CD8-positive, alpha-beta memory T cell (primary cell): ENCODE results near the gene KIR3DL1. TPM values are rescaled to one million over a fixed set of nuclear protein-coding genes. Genes with fewer than 3 reads are reported as not detected.
"Not testable (repeated sequence)": the region's sequence is repeated elsewhere in the genome, so short reads cannot be mapped to it uniquely, and the experiment has no call there.

ENCODE experiments used
- CTCF ChIA-PET: fragments of 350-600 bp; sonication (Branson Sonifier 250); formaldehyde crosslinking; loops from one replicate; lab custom pipeline; 2021; ENCODE audit warnings: antibody characterized with exemption; lab: Charles Lee
- POLR2A ChIA-PET: fragments of 350-600 bp; sonication (Branson Sonifier 250); formaldehyde crosslinking; loops from one replicate; lab custom pipeline; 2021; ENCODE audit warnings: antibody characterized with exemption; lab: Charles Lee
- DNase-seq, 5 donors: peaks; one replicate each; pipeline versions ENCODE4 v3.0.0 to v3.0.0-alpha.2; 2020 to 2022; ENCODE audit warnings: mixed read lengths in 1 of 5
- H3K27ac ChIP-seq: one replicate; pipeline ENCODE4 v1.7.0; 2013; ENCODE audit warnings: low read depth, mild to moderate bottlenecking, low read length, moderate library complexity
- H3K27me3 ChIP-seq: 2 replicates; pipeline ENCODE4 v1.7.0; 2013; ENCODE audit warnings: low read length, mild to moderate bottlenecking; ENCODE audit not compliant: insufficient read depth, poor library complexity, severe bottlenecking
- H3K36me3 ChIP-seq: 2 replicates; pipeline ENCODE4 v1.7.0; 2013; ENCODE audit warnings: mild to moderate bottlenecking, low read length, moderate library complexity; ENCODE audit not compliant: insufficient read depth
- H3K4me1 ChIP-seq: 2 replicates; pipeline ENCODE4 v1.7.0; 2013; ENCODE audit warnings: mild to moderate bottlenecking, low read length, moderate library complexity; ENCODE audit not compliant: insufficient read depth
- H3K4me3 ChIP-seq: 2 replicates; pipeline ENCODE4 v1.7.0; 2013; ENCODE audit warnings: mild to moderate bottlenecking, low read length
- H3K9me3 ChIP-seq: 2 replicates; pipeline ENCODE4 v1.7.0; 2013; ENCODE audit warnings: mild to moderate bottlenecking, low read length
- H3K27ac Mint-ChIP-seq, 8 donors: one replicate each; pipeline ENCODE4 v1.8.0; 2020 to 2021; ENCODE audit warnings: mixed read lengths in 8 of 8, mild to moderate bottlenecking in 6 of 8, inconsistent platforms in 3 of 8, moderate library complexity in 3 of 8
- H3K27me3 Mint-ChIP-seq, 2 donors: one replicate each; pipeline ENCODE4 v1.8.0; 2020 to 2021; ENCODE audit warnings: mixed read lengths in 2 of 2, mild to moderate bottlenecking in 1 of 2, moderate library complexity in 1 of 2
- H3K36me3 Mint-ChIP-seq, 3 donors: one replicate each; pipeline ENCODE4 v1.8.0; 2020 to 2021; ENCODE audit warnings: mixed read lengths in 3 of 3, inconsistent platforms in 1 of 3, mild to moderate bottlenecking in 1 of 3
- H3K4me1 Mint-ChIP-seq, 3 donors: one replicate each; pipeline ENCODE4 v1.8.0; 2020 to 2021; ENCODE audit warnings: mixed read lengths in 3 of 3, inconsistent platforms in 1 of 3, mild to moderate bottlenecking in 1 of 3
- H3K4me3 Mint-ChIP-seq, 7 donors: one replicate each; pipeline ENCODE4 v1.8.0; 2020 to 2021; ENCODE audit warnings: mixed read lengths in 7 of 7, mild to moderate bottlenecking in 6 of 7, moderate library complexity in 4 of 7, inconsistent platforms in 2 of 7
- H3K9me3 Mint-ChIP-seq, 5 donors: one replicate each; pipeline ENCODE4 v1.8.0; 2020 to 2022; ENCODE audit warnings: mixed read lengths in 5 of 5, mild to moderate bottlenecking in 3 of 5, moderate library complexity in 2 of 5, inconsistent platforms in 1 of 5
- polyA plus RNA-seq: library from polyadenylated mRNA; unstranded; fragments of 300-500 nt; fragmentation: Illumina TruSeq; gene quantifications from one replicate; pipeline ENCODE4 v1.2.3, GENCODE V29; 2021
- total RNA-seq, 2 experiments: library from RNA; stranded (reverse); gene quantifications; one replicate each; pipeline ENCODE4 v1.2.3, GENCODE V29; 2021

The KIR3DL1 gene
- total and polyA plus RNA-seq, 3 experiments from 2014 or later: 0.11 to 11.9 (median 0.28) TPM

DNA sequence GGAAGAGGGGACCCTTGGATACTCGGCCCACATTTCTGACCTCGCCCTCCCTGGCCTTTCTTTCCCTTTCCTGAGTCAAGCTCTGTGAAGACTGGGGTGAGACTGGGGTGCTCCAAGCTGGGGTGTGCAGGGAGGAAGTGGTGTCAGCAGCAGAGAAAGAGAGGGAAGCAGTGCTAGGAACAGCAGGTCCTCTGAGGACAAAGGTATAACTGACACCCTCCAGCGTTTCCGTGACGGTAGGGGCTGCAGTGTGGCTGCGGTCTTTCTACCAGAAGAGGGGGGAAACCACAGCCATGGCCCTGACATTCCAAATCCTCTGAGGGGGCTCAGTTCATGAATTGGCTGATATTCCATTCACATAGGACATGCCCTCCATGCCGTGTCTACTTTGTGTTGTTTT is 35.1 kb downstream of the KIR3DL1 start:
- DNase-seq: no peak
- CTCF ChIA-PET: no interaction called here
- Mint-ChIP-seq H3K9me3 (peaks cover 0 to 6% (median 4%) of the 10 kb centered on the region in 5 donors), H3K4me1 (no peaks in the 10 kb centered on the region), H3K4me3 (peak overlapping the region in 1 of 7 donors; percentile 19), H3K27ac (peak overlapping the region in 1 of 8 donors; percentile 59), H3K27me3 (peaks cover 12 to 13% of the 10 kb centered on the region in 2 donors), H3K36me3 (no peaks in the 10 kb centered on the region)
- Histone ChIP-seq H3K4me1 (no peaks in the 10 kb centered on the region), H3K4me3 (no peak overlapping the region), H3K36me3 (no peaks in the 10 kb centered on the region), H3K27ac (no peak overlapping the region), H3K9me3 (no peaks in the 10 kb centered on the region), H3K27me3 (no peaks in the 10 kb centered on the region)
- POLR2A ChIA-PET: no interaction called here

DNA sequence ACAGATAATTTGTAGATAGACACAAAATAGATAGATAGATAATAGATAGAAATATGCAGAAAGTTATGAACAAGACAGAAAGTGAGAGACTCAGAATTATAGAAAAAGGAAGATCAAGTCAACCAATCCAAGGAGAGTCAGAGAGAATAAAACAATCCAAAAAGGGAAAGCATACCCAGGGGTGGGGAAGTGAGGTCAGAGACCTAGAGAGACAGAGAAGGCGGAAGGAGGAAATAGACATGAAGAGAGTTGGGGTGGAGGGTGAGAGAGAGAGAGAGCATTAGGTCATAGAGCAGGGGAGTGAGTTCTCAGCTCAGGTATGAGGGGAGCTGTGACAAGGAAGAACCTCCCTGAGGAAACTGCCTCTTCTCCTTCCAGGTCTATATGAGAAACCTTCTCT is 39.0 kb downstream of the KIR3DL1 start:
- DNase-seq, H3K36me3 ChIP-seq, H3K27ac Mint-ChIP-seq, H3K4me3 ChIP-seq, H3K9me3 ChIP-seq, H3K4me1 Mint-ChIP-seq, H3K4me3 Mint-ChIP-seq, H3K27ac ChIP-seq, H3K27me3 ChIP-seq, CTCF ChIA-PET, H3K4me1 ChIP-seq, POLR2A ChIA-PET, H3K36me3 Mint-ChIP-seq, H3K9me3 Mint-ChIP-seq: not testable (repeated sequence)
- H3K27me3 Mint-ChIP-seq: peaks cover 13 to 20% of the 10 kb centered on the region in 2 donors

DNA sequence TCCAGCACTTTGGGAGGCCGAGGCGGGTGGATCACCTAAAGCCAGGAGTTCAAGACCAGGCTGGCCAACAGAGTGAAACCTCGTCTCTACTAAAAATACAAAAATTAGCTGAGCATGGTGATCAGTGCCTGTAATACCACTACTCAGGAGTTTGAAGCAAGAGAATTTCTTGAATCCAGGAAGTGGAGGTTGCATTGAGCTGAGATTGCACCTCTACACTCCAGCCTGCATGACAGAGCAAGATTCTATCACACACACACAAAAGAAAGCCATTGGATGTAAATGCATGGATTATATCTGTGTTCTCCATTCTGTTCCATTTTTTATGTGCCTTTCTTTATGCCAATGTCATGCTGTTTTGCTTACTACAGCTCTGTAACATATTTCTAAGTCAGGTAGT is 42.2 kb downstream of the KIR3DL1 start:
- Mint-ChIP-seq H3K9me3 (peaks cover 0 to 12% (median 4%) of the 10 kb centered on the region in 5 donors), H3K27me3 (peaks cover 9 to 22% of the 10 kb centered on the region in 2 donors)
- H3K4me3 ChIP-seq, H3K4me1 Mint-ChIP-seq, H3K27ac Mint-ChIP-seq, DNase-seq, POLR2A ChIA-PET, H3K27ac ChIP-seq, H3K36me3 ChIP-seq, H3K36me3 Mint-ChIP-seq, H3K4me3 Mint-ChIP-seq, H3K4me1 ChIP-seq, H3K27me3 ChIP-seq, CTCF ChIA-PET, H3K9me3 ChIP-seq: not testable (repeated sequence)

DNA sequence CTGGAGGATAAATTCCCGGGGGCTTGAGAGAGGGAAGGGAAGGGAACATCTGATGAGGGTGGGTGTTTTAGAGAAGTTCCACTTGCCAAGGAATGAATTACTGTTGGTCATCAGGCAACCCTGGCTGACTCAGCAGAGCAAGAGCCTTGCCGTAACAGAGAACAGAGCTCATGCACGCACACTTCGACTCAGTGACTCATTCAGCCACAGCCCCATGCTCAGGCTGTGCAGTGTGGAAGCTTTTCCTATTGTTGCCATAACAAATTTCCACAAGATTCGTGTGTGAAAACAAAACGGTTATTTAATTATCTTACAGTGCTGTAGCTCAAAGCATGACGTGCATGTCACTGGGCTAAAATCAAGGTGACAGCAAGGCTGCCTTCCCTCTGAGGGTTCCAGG is 43.2 kb downstream of the KIR3DL1 start:
- H3K4me3 ChIP-seq, H3K4me1 ChIP-seq, H3K27ac ChIP-seq, H3K4me1 Mint-ChIP-seq, H3K9me3 ChIP-seq, H3K4me3 Mint-ChIP-seq, H3K27me3 ChIP-seq, H3K36me3 ChIP-seq, CTCF ChIA-PET, H3K36me3 Mint-ChIP-seq, DNase-seq, H3K27ac Mint-ChIP-seq, POLR2A ChIA-PET: not testable (repeated sequence)
- Mint-ChIP-seq H3K9me3 (peaks cover 0 to 12% (median 4%) of the 10 kb centered on the region in 5 donors), H3K27me3 (peaks cover 9 to 21% of the 10 kb centered on the region in 2 donors)

DNA sequence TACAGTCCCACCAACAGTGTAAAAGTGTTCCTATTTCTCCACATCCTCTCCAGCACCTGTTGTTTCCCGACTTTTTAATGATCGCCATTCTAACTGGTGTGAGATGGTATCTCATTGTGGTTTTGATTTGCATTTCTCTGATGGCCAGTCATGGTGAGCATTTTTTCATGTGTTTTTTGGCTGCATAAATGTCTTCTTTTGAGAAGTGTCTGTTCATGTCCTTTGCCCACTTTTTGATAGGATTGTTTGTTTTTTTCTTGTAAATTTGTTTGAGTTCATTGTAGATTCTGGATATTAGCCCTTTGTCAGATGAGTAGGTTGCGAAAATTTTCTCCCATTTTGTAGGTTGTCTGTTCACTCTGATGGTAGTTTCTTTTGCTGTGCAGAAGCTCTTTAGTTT is 47.2 kb downstream of the KIR3DL1 start:
- H3K27me3 ChIP-seq, H3K4me1 ChIP-seq, POLR2A ChIA-PET, H3K4me1 Mint-ChIP-seq, H3K27ac ChIP-seq, DNase-seq, CTCF ChIA-PET, H3K36me3 ChIP-seq, H3K4me3 ChIP-seq, H3K36me3 Mint-ChIP-seq, H3K9me3 ChIP-seq, H3K4me3 Mint-ChIP-seq, H3K27ac Mint-ChIP-seq: not testable (repeated sequence)
- Mint-ChIP-seq H3K9me3 (peaks cover 0 to 16% (median 10%) of the 10 kb centered on the region in 5 donors), H3K27me3 (peaks cover 13 to 36% of the 10 kb centered on the region in 2 donors)

GRCh38 chr19:54871696-54872095 is 55.4 kb downstream of the KIR3DL1 start:
- no peak overlapping the region for H3K4me3 ChIP-seq
- no peak overlapping the region for H3K27ac ChIP-seq
- Mint-ChIP-seq H3K4me3 (no peak overlapping the region), H3K9me3 (peaks cover 0 to 8% (median 4%) of the 10 kb centered on the region in 5 donors), H3K36me3 (peaks cover 0 to 2% (median 0%) of the 10 kb centered on the region in 3 donors), H3K27ac (no peak overlapping the region), H3K27me3 (peaks cover 4 to 17% of the 10 kb centered on the region in 2 donors), H3K4me1 (no peaks in the 10 kb centered on the region)
- H3K27me3 ChIP-seq: no peaks in the 10 kb centered on the region
- DNase-seq: no peak
- H3K4me1 ChIP-seq: no peaks in the 10 kb centered on the region
- no peaks in the 10 kb centered on the region for H3K9me3 ChIP-seq
- H3K36me3 ChIP-seq: no peaks in the 10 kb centered on the region
- ChIA-PET CTCF (no interaction called here), POLR2A (no interaction called here)

DNA sequence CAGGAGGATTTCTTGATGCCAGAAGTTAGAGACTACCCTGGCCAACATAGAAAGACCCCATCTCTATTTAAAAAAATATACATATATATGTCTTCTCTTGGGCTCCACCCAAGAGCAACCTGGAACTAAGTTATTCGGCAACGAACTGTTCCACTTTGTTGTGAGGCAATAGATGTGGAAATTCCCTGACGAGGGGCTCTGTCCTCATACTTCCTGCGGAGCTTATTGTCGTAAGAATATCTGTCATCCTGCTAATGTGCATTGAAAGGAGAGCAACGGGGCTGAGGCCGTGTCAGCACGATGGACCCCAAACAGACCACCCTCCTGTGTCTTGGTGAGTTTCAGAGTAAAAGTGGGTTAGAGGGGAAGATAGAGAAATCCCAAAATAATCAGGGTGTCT is 57.7 kb downstream of the KIR3DL1 start, which contains the start of gene FCAR:
Gene FCAR (plus strand): TSS at position 246 of the 400 bp plus-strand sequence. CDS start 55 bp downstream, at position 301.
- Mint-ChIP-seq H3K4me1 (no peaks in the 10 kb centered on the region), H3K36me3 (no peaks in the 10 kb centered on the region), H3K9me3 (no peaks in the 10 kb centered on the region), H3K27me3 (peaks cover under 1 to 9% of the 10 kb centered on the region in 2 donors), H3K4me3 (no peak within 1 kb of the TSS), H3K27ac (no peak within 1 kb of the TSS)
- Histone ChIP-seq H3K9me3 (no peaks in the 10 kb centered on the region), H3K4me3 (no peak within 1 kb of the TSS), H3K36me3 (no peaks in the 10 kb centered on the region), H3K4me1 (no peaks in the 10 kb centered on the region), H3K27me3 (no peaks in the 10 kb centered on the region), H3K27ac (no peak within 1 kb of the TSS)
- DNase-seq: no peak
- ChIA-PET CTCF (no interaction called here), POLR2A (no interaction called here)

GRCh38 chr19:54875506-54875905 is 59.2 kb downstream of the KIR3DL1 start:
- Mint-ChIP-seq H3K4me3 (no peak overlapping the region), H3K27me3 (peaks cover 4 to 16% of the 10 kb centered on the region in 2 donors), H3K27ac (no peak overlapping the region), H3K9me3 (no peaks in the 10 kb centered on the region), H3K4me1 (no peaks in the 10 kb centered on the region), H3K36me3 (no peaks in the 10 kb centered on the region)
- H3K4me1 ChIP-seq: no peaks in the 10 kb centered on the region
- no peak overlapping the region for H3K27ac ChIP-seq
- no peak for DNase-seq
- no peaks in the 10 kb centered on the region for H3K27me3 ChIP-seq
- H3K9me3 ChIP-seq: no peaks in the 10 kb centered on the region
- ChIA-PET CTCF (no interaction called here), POLR2A (no interaction called here)
- H3K36me3 ChIP-seq: no peaks in the 10 kb centered on the region
- H3K4me3 ChIP-seq: no peak overlapping the region

DNA sequence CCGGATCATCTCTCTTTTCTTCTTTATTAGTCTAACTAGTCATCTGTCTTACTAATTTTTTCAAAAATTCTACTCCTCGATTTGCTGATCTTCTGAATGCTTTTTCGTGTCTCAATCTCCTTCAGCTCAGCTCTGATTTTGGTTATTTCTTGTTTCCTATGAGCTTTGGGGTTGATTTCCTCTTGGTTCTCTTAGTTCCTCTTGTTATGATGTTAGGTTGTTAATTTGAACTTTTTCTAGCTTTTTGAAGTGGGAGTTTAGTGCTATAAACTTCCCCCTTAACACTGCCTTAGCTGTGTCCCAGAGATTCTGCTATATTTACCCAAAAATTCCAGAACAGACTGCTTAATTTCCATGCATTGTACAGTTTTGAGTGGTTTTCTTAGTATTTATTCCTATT is 61.2 kb downstream of the KIR3DL1 start:
- Histone ChIP-seq H3K4me1 (no peaks in the 10 kb centered on the region), H3K9me3 (no peaks in the 10 kb centered on the region), H3K27ac (no peak overlapping the region), H3K4me3 (no peak overlapping the region), H3K27me3 (no peaks in the 10 kb centered on the region), H3K36me3 (no peaks in the 10 kb centered on the region)
- ChIA-PET POLR2A (no interaction called here), CTCF (no interaction called here)
- Mint-ChIP-seq H3K27me3 (peaks cover 10 to 12% of the 10 kb centered on the region in 2 donors), H3K36me3 (no peaks in the 10 kb centered on the region), H3K4me3 (no peak overlapping the region), H3K4me1 (no peaks in the 10 kb centered on the region), H3K9me3 (peaks cover 0 to under 1% (median 0%) of the 10 kb centered on the region in 5 donors), H3K27ac (no peak overlapping the region)
- DNase-seq: no peak
